K562 (cell line): ENCODE data around the gene ULK1. TPM values are rescaled to one million over a fixed set of nuclear protein-coding genes. Genes with fewer than 3 reads are reported as not detected.

Source experiments
- ATAC-seq: fragments of 200-7000 bp; cut with Tn5 transposase; 3 replicates; pipeline ENCODE4 v1.9.1; 2020; ENCODE audit warnings: moderate library complexity
- BruUV-seq: library from RNA; stranded (reverse); fragments of 400-500 nt; replicated peaks from 2 replicates; lab custom pipeline; 2021; lab: Mats Ljungman, UMichigan
- CTCF ChIA-PET: fragments of 300-600 bp; formaldehyde crosslinking; extraction: SDS; loops from one replicate; lab custom pipeline; 2021; ENCODE audit warnings: low intra/inter-chr PET ratio; lab: Yijun Ruan, JAX
- POLR2A ChIA-PET: fragments of 300-600, 350-650 bp; sonication (Branson Sonifier 250); formaldehyde crosslinking; extraction: SDS; loops from one replicate; lab custom pipeline; 2021; ENCODE audit warnings: antibody characterized with exemption, inconsistent platforms; lab: Yijun Ruan, JAX
- DNase-seq, 4 experiments: peaks; one replicate each; pipeline versions ENCODE4 v3.0.0 to v3.0.0-alpha.2; 2011 to 2018; ENCODE audit warnings: low spot score in 3 of 4, mixed read lengths in 3 of 4; ENCODE audit errors: extremely low read depth in 1 of 4
- FAIRE-seq: peaks from 2 replicates; lab custom pipeline; 2011; peaks lifted over from hg19 to GRCh38; lab: Jason Lieb, UNC
- H2AFZ ChIP-seq: 2 replicates; pipeline ENCODE4 v1.6.0; 2011; ENCODE audit warnings: low read depth, low read length, control low read depth, inconsistent platforms
- H3K27ac ChIP-seq: fragments of 200-600 bp; 3 replicates; pipeline ENCODE4 v1.8.0; 2011; ENCODE audit warnings: low read depth, mild to moderate bottlenecking, control low read depth, inconsistent platforms, low read length, moderate library complexity, mixed read lengths; ENCODE audit errors: extremely low read depth
- H3K27me3 ChIP-seq, 2 experiments: fragments of 300-600 bp in 1 of 2; 2 replicates in 1 of 2; 3 replicates in 1 of 2; pipeline versions ENCODE4 v1.6.0 to v1.8.0; 2011; ENCODE audit warnings: inconsistent platforms in 2 of 2, low read length in 2 of 2, mild to moderate bottlenecking in 1 of 2, mixed read lengths in 1 of 2, moderate library complexity in 1 of 2; ENCODE audit not compliant: control insufficient read depth in 2 of 2, insufficient read depth in 2 of 2
- H3K36me3 ChIP-seq: fragments of 300-600 bp; 3 replicates; pipeline ENCODE4 v1.8.0; 2011; ENCODE audit warnings: mild to moderate bottlenecking, low read length, inconsistent platforms; ENCODE audit not compliant: control insufficient read depth, insufficient read depth
- H3K4me1 ChIP-seq, 2 experiments: fragments of 200-600 bp in 1 of 2; replicated peaks in 1 of 2; 2 replicates in 1 of 2; 3 replicates in 1 of 2; pipeline versions ENCODE4 v1.5.1 to v1.8.0; 2011; ENCODE audit warnings: inconsistent platforms in 2 of 2, low read length in 2 of 2, mild to moderate bottlenecking in 1 of 2, mixed read lengths in 1 of 2, moderate library complexity in 1 of 2; ENCODE audit not compliant: control insufficient read depth in 2 of 2, insufficient read depth in 2 of 2
- H3K4me2 ChIP-seq: 2 replicates; pipeline ENCODE4 v1.6.1; 2011; ENCODE audit warnings: low read length, control low read depth, inconsistent platforms, mixed read lengths; ENCODE audit not compliant: insufficient read depth
- H3K4me3 ChIP-seq: fragments of 200-600 bp; sonication (generic), shearing (Covaris generic); 2 replicates; pipeline ENCODE4 v1.5.1; 2016; ENCODE audit warnings: control low read depth, inconsistent platforms
- H3K79me2 ChIP-seq: fragments of 200-600 bp; 3 replicates; pipeline ENCODE4 v1.8.0; 2011; ENCODE audit warnings: low read length, inconsistent platforms; ENCODE audit not compliant: control insufficient read depth, insufficient read depth
- H3K9ac ChIP-seq, 2 experiments: 2 replicates each; pipeline versions ENCODE4 v1.6.0 to v1.6.1; 2011; ENCODE audit warnings: low read depth in 2 of 2, low read length in 2 of 2, control low read depth in 1 of 2, inconsistent platforms in 1 of 2, mild to moderate bottlenecking in 1 of 2, mixed read lengths in 1 of 2; ENCODE audit not compliant: insufficient read depth in 1 of 2
- H3K9me1 ChIP-seq: one replicate; pipeline ENCODE4 v1.6.0; 2011; ENCODE audit warnings: inconsistent platforms, mild to moderate bottlenecking, low read length, moderate library complexity; ENCODE audit not compliant: control insufficient read depth, insufficient read depth
- H3K9me3 ChIP-seq: replicated peaks from 2 replicates; pipeline ENCODE4 v1.5.1; 2011; ENCODE audit warnings: low read depth, low read length, inconsistent platforms; ENCODE audit not compliant: control insufficient read depth, insufficient read depth
- H4K20me1 ChIP-seq: replicated peaks from 2 replicates; pipeline ENCODE4 v1.6.1; 2011; ENCODE audit warnings: low read length, inconsistent platforms, mixed read lengths; ENCODE audit not compliant: control insufficient read depth, insufficient read depth
- EGR1 ChIP-seq: fragments of 450-650 bp; conservative IDR thresholded peaks from 2 replicates; pipeline ENCODE4 v1.6.1; 2017; ENCODE audit warnings: mild to moderate bottlenecking
- NKRF ChIP-seq: fragments of 450-650 bp; IDR thresholded peaks from 2 replicates; pipeline ENCODE4 v1.6.1; 2016; ENCODE audit warnings: borderline replicate concordance
- PHB ChIP-seq: fragments of 250-450 bp; sonication (Bioruptor Pico); IDR thresholded peaks from 2 replicates; pipeline ENCODE4 v1.5.0; 2021
- POLR2G ChIP-seq: fragments of 200-400 bp; formaldehyde crosslinking; IDR thresholded peaks from 2 replicates; pipeline ENCODE4 v1.6.1; 2017; ENCODE audit warnings: low read depth, mild to moderate bottlenecking, antibody characterized with exemption, low read length, moderate library complexity
- WGBS: fragments of 100-300 bp; shearing (Covaris generic); methylation state at CpG from one replicate; pipeline ENCODE4 v1.1.6; 2016; ENCODE audit warnings: low coverage, mixed read lengths; ENCODE audit not compliant: insufficient coverage; ENCODE audit errors: missing lambda C conversion rate; 5-methylcytosine and 5-hydroxymethylcytosine counted together
- in situ Hi-C: fragments of 300-500 bp; cut with MboI; formaldehyde crosslinking; loops from 4 replicates; pipeline ENCODE4 v1.15.0; 2018; ENCODE audit warnings: inconsistent platforms, mixed read lengths
- intact Hi-C: fragments of 100-400 bp; cut with micrococcal nuclease; formaldehyde crosslinking; loops from 2 replicates; pipeline ENCODE4 v1.14.2; 2022
- polyA plus RNA-seq, 8 experiments: library from polyadenylated mRNA; depleted of rRNA in 4 of 8; stranded (reverse) in 5 of 8; unstranded in 3 of 8; fragments of >200 nt; fragmentation: Nextera tagmentation in 2 of 8; fragmentation: Illumina TruSeq in 1 of 8; extraction: Ambion mirVana in 2 of 8; extraction: Trizol in 1 of 8; gene quantifications; 2 replicates each; pipeline versions ENCODE4 v1.2.1 to v1.2.3, GENCODE V29; 2011 to 2014; ENCODE audit warnings: inconsistent platforms in 1 of 8, missing spikeins in 1 of 8
- total RNA-seq, 7 experiments: library from RNA; depleted of rRNA in 6 of 7; stranded (reverse); fragments of >200 nt in 6 of 7; fragmentation: Illumina TruSeq in 2 of 7; extraction: Trizol in 2 of 7; gene quantifications; 2 replicates each; pipeline versions ENCODE4 v1.2.1 to v1.2.3, GENCODE V29; 2011 to 2021; ENCODE audit warnings: low replicate concordance in 1 of 7
- TF ChIP-seq, protein P1 (sequence below): sonication (generic); formaldehyde crosslinking; IDR thresholded peaks from 2 replicates; pipeline ENCODE4 v1.8.1; 2023; ENCODE audit warnings: mild to moderate bottlenecking, missing genetic modification reagents

ULK1 gene
- total and polyA plus RNA-seq, 9 of the 15 experiments (the other 6 are each of a cell fraction or from before 2014, with no cell fraction given) = 0.15 to 29.4 (median 2.5) TPM

DNA sequence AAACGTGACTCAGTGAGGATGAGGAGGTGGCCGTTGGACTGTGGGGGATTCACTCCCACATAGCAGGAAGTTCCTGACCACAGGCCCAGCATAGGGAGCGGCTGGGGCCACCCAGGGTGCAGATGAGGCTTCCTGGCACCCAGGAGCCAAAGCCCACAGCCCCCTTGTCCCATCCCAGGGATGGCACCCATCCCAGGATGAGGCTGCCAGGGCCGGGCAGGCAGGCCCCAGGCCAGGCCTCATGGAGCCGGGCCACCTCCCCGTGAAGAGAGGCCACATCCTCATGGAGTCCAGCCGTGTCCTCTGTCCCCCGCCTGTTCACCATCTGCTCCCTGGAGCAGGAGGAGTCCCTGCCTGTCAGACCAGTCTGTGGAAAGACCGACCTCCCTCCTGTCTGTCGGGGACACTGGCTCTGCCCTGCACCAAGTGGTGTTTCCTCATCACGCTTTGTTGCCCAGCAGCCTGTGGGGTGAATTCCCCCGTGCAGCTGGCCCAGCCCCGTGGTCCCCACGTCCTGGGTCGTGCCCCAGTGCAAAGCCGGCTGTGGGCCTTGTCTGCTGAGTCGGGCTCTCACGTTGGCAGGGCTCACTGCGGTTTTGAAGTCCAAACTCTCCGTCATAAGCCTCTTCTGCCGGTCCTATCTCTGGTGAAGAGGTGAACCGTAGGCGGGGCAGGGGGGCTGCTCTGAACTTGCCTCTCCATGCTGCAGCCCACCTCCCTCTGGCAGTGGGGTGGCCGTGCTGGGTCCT is 41.7 kb upstream of the ULK1 start:
- H3K4me2 ChIP-seq = no peak overlapping the region

More for the DNA sequence above, 41.7 kb upstream of the ULK1 start:
- no peak overlapping the region for H3K4me3 ChIP-seq
- H3K9me1 ChIP-seq = no peaks in the 10 kb centered on the region
- TF ChIP-seq EGR1 (peak; percentile 35; the same call in 1 of the 2 replicates), NKRF (no peak), POLR2G (peak; percentile 52; the same call in 1 of the 2 replicates), PHB (CRISPR knock-in tag) (no peak)
- TF ChIP-seq, protein P1, sequence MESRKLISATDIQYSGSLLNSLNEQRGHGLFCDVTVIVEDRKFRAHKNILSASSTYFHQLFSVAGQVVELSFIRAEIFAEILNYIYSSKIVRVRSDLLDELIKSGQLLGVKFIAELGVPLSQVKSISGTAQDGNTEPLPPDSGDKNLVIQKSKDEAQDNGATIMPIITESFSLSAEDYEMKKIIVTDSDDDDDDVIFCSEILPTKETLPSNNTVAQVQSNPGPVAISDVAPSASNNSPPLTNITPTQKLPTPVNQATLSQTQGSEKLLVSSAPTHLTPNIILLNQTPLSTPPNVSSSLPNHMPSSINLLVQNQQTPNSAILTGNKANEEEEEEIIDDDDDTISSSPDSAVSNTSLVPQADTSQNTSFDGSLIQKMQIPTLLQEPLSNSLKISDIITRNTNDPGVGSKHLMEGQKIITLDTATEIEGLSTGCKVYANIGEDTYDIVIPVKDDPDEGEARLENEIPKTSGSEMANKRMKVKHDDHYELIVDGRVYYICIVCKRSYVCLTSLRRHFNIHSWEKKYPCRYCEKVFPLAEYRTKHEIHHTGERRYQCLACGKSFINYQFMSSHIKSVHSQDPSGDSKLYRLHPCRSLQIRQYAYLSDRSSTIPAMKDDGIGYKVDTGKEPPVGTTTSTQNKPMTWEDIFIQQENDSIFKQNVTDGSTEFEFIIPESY = 0 out of 2 replicates have a peak, but pooled peaks have one; percentile 61
- TF ChIP-seq, all 486 proteins: peak for 3
- FAIRE-seq = no peak
- Histone ChIP-seq H3K9ac (peak overlapping the region in 1 of 2 experiments; percentile 58; a peak in 1 of 4 replicates), H4K20me1 (no peaks in the 10 kb centered on the region), H3K79me2 (no peaks in the 10 kb centered on the region), H2AFZ (no peak overlapping the region), H3K36me3 (no peaks in the 10 kb centered on the region), H3K9me3 (no peaks in the 10 kb centered on the region), H3K4me1 (peaks cover 0 to 71% of the 10 kb centered on the region in 2 experiments; a peak in 2 of 5 replicates), H3K27me3 (no peaks in the 10 kb centered on the region), H3K27ac (no peak overlapping the region)
- in situ Hi-C loops = no loop called here
- ChIA-PET POLR2A (interaction anchor here (1.3 kb wide), 1 partner anchor 12 kb away, joined by 4 read pairs; no protein-coding TSS in a partner anchor), CTCF (no interaction called here)
- intact Hi-C loops = loop anchor here (5.0 kb wide), 1 partner anchor 150 kb away; no protein-coding TSS in a partner anchor
- WGBS = 29% methylated on average over 23 of the region's 24 CpGs
- no peak for ATAC-seq
- BruUV-seq = no TSS peak
- no peak for DNase-seq
